Measurements from ENCODE around the gene CDH13.

The CDH13 gene

DNA sequence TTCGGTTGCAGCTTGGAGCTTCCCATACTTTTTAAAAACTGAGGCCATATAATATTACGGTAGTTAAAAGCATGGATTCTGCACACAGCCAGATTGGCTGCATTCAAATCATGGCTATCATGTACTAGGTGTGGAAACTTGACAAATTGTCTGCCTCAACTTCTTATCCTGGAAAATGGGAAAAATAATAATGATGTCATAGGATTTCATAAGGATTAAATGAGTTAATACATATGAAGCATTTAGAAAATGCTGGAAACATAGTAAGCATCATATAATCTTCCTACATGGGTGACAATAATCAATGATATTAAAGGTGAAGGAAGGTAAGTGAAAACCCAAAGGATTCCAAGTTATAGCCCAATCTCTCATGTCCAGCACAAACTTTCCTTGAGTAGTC, 592.5 kb downstream of the CDH13 start:
- DNase-seq (ENCODE audit: low read depth in 3 of 3, low spot score in 1 of 3), result no peak

DNA sequence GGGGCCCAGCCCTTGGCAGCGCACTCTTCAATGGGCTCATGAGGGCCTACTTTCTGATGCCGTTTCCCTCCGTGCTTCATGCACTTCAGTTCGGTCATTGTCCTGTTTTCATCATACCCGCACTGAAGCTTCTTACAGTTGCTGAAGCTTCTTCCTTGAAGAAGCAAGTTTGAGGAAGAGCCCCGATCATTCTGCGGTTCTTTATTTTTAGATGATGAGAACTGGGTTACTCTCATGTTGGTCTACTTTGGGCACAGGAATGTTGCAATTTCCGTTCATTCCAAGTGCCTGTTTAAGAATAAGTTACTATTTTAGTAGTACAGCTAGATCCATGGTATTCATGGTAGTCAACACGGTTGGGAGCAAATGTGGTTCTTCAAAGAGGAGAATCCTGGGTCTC, 593.3 kb downstream of the CDH13 start:
- DNase-seq (ENCODE audit: low read depth in 3 of 3, low spot score in 1 of 3), result no peak

DNA sequence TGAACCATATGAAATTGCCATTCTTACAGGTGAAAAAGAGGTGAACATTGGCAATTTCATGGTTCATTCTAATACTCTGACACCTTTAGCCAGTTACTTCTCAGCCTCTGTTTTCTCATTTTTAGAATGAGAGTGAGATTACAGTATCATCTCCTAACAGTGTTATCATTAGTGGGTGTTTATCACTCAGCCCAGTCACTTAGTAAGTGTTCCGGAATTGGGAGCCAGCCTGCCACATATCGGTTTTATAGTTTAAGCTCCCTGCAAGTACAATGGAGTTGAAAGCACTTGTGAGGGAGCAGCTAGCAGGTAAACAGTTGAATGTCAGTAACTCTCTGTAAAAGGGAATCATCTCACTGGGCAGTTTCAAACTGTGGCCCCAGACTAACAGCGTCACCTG, 597.9 kb downstream of the CDH13 start:
- DNase-seq (ENCODE audit: low read depth in 3 of 3, low spot score in 1 of 3), result no peak

DNA sequence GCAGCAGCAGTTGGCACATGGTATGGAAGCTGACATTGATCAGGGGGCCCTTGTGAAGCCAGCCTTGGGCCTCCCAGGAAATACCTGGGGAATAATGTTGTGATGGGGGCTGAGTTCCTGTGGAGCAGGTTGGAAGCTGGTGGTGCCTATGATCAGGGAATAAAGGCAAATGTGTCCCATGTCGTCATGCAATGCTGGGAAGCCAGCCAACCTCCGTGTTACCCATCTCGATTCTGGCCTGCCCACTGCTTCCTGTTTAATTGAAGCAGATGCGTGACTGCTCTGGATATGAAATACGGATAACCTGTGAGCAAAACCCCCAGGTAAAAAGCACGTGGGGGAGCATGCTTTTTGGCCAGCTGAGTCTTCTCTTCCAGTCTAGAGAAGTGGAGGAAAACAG, 600.6 kb downstream of the CDH13 start:
- no peak for DNase-seq (ENCODE audit: low read depth in 3 of 3, low spot score in 1 of 3)

DNA sequence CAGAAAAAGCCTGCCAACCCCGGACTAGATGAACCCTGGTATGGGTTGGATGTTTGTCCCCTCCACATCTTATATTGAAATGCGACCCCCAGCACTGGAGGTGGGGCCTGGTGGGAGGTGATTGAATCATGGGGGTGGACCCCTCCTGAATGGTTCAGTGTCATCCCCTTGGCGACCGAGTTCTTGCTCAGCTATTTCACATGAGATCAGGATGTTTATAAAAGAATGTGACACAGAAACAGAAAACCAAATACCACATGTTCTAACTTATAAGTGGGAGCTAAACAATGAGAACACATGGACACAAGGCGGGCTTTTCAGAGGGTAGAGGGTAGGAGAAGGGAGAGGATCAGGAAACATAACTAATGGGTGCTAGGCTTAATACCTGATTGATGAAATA, 605.0 kb downstream of the CDH13 start:
- no peak for DNase-seq (ENCODE audit: low read depth in 3 of 3, low spot score in 1 of 3)

DNA sequence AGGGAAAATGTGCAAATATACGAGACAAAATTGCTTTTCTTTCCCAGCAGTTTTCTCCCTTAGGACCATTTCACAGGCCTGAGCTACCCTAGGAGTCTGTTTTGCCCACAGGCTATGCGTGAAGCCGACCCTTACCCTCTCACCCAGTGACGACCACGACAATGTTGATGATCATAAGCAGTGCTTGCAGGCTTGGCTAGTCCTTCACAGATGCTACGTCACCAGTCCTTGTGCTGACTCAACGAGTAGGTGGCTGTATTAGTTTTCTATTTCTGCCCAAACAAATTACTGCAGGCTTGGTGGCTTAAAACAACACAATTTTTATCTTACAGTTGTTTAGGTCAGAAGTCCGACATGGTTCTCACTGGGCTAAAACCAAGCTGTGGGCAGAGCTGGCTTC, 606.4 kb downstream of the CDH13 start:
- DNase-seq (ENCODE audit: low read depth in 3 of 3, low spot score in 1 of 3), result no peak

DNA sequence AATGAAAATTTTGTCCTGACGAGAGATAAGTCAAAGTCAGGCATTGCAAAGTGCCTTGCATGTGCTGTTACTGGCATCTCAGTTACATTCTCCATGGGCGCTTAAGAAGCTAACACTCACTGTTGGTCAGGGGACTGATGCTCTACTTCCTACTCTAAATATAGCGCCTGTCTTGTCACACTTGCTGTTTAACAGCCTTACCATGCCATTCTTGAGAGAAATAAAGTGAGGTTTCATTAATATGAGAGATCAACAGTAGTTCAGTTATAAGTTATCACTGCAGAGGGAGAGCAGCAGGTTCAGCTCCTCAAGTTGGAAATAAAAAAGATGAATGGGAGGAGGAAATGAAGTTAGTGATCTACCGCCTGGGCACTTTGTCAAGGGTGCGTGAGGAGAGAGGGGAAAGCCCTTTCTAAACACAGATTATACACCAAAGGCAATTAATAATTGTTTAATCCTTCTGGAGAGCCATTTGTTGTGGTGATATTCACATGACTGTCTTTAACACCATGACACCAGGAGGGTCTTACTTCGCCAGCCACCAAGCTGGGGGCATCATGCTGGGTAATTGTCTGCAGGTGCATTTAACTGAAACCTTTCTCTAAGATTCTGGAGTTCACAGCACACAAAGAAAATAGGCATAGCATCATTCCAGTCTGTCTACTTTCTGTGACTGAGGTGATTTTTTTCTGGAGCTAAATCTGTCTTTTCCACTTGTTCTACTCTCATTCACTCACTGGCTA, 612.4 kb downstream of the CDH13 start:
- DNase-seq (ENCODE audit: low read depth in 3 of 3, low spot score in 1 of 3), result no peak

DNA sequence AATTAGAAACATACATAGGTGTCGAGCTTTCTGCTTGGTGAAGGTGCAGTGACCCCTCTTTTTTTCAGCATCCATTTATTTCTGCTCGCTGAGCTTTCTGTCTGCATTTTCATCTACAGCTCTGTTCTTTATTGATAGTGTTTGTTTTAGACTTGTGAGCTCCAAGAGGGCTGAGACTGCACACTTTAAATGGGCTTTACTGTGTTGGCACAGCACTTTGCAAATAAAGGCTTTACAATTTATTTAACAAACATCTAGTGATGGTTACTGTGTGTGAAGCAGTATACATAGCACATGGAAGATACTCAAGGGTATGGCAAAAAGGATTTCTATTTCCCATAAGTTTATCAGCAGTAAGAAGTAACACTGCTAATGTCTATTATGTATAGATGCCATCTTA, 617.3 kb downstream of the CDH13 start:
- no peak for DNase-seq (ENCODE audit: low read depth in 3 of 3, low spot score in 1 of 3)

DNA sequence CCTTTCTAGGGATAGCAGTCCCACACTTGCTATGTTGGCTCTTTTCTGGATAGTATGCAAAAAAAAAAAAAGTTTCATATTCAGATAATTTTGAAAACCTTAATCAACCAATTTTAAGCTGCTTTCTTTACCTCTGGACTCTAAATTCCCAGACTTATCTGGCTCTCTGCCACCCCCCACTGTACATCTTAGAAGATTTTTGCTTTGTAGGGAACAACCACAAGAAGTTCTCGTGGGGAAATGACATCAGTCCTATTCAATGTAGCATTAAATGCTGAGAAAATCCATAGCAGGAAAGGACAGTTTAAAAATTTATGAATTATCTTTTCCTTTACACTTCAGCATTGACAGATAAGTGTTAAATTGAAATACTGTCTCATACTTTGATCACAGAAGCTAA, 618.3 kb downstream of the CDH13 start:
- DNase-seq (ENCODE audit: low read depth in 3 of 3, low spot score in 1 of 3), result no peak

DNA sequence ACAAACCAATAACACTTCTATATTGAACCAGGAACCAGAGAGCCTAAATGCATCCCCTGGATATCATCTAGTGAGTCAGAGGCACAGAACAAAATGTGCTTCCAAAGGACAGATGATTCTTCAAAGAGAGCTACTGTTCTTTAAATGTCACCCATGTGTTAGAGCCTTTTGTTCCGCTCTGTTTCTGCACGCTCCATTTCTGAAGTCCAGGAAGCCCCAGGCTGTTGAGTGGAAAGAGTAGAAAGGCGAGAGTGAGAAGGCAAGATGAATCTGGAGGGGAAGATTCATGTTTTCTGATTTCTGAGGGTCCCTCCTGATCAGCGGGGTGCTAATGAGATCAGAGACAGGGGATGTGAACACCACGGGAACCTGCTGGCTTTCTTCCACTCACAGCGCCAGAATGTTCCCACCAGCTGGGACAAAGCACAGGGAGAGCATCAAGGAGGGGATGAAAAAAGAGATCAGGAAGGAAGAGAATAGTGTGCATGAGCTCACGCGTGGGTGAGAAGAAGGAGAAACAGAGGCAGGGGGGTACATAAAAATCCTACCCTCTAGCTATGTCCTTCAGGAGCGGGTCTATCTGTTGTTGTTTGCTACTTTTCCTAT, 621.1 kb downstream of the CDH13 start:
- DNase-seq (ENCODE audit: low read depth in 3 of 3, low spot score in 1 of 3), result no peak

DNA sequence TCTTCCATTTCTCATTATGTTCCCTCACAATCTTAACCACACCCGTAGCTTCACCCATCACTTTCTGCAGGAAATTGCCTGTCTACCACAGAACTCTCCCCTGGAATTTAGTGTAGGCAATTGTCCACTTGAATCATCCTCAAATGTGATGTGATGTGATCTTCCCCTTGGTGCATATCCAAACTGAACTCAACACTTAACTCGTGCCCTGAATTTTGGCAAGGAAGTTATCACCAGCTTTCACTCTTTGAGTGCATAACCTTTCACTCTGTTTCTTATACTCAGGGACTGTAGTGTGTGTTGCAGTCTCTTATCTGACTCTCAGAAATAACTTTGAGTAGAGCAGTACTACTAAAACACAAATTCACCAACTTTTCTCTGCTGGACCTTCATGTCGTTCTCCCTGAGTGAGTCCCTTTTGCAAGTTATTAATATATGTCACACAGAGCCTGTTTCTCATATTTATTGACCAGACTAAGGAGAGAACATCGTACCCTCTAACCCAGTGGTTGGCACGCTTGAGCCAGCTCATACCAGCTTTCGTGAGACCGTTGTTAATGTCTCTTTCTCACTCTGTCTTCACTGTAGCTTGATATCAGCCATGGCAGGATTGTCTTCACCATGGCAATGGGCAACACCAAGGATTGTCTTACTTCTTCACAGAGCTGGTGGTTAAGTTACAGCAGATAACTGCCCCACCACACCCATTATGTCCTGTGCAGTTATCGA, 622.1 kb downstream of the CDH13 start:
- no peak for DNase-seq (ENCODE audit: low read depth in 3 of 3, low spot score in 1 of 3)

DNA sequence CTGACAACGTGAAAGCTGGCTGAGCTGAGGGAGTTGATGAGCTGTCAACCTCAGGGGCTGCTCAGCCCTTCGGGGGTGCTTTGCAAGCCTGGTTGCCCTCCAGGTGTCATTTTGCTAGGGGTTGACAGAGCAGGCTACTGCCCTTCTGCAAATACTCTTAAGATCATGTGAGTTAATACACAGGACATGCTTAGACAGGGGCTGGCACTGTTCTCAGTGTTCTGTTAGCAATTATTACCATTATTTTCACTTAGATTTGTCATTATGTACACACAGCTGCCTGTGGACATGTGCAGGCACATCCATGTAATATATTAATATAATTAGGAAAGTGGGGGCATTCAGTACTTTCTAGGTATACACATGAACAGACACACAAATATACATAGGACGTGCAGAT, 626.8 kb downstream of the CDH13 start:
- DNase-seq (ENCODE audit: low read depth in 3 of 3, low spot score in 1 of 3), result no peak

DNA sequence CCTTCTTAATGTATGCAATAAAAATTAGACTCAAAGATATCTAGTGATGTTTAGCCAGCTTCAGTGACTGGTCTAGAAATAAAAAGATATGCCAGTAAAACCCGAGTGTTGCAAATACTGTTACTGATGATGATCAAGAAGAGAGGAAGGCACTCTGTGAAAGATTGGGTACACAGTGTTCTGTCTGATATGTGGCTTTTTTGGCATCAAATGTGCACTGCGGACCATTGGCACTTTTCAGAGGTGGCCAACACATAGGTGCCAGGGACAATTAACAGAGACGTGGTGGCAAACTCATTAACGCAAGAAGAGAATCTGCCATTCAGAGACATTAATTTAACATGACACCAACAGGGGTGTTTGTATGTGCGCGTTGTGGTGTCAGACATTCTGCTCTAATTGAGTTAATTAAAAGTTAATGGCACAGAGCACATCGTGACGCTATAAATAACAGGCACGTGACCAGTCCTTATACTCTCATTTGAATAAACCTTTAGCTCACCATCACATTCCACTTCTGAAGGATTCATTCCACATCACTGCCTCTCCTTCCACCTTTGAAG, 631.7 kb downstream of the CDH13 start:
- no peak for DNase-seq (ENCODE audit: low read depth in 3 of 3, low spot score in 1 of 3)

DNA sequence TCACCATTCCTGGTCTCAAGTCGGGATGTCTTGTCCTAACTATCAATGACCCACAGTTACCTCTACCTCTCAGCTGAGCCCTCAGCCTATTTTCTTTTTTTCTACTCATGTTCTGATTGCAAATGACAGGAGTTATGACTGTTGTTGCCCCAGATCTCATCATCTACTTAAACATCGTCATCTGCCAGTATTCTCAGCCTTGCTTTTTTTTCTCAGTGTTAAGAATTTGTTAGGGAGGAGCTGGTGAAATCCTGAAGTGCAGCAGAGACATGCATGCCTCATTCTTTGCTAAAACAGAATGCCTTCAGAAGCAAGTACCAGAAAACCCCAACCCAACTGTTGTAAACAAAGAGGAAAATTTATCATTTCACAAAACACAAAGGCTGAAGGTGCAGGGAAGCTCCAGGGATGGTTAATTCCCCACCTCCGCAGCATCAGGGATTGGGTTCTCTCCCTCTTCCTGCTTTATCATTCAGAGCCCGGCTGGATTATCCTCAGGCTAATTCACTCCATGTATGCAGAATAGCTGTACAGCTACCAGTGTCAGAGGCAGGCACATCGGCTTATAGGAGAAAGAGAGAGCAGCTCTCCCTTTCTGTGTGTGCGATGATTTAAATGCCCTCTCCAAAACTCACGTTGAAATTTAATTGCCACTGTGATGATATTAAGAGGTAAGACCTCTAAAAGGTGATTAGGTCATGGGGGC, 640.2 kb downstream of the CDH13 start:
- DNase-seq (ENCODE audit: low read depth in 3 of 3, low spot score in 1 of 3), result no peak

DNA sequence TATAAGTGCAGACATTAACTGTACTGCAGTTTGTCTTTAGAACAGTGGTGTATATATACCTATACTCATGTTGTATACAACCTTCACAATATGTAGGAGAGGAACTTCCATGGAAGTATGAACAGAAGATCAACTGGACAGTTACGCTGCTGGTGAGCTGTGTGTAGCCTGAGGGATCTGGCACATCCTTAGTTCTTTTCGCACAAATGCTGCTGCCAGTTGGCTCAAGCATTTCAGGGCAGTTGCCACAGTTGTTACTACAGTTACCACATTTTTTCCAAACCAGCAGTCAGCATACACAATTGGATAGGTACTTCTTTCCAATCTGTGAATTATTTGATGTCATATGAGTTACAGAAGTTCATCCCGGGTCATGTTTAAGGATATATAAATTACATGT, 641.4 kb downstream of the CDH13 start:
- no peak for DNase-seq (ENCODE audit: low read depth in 3 of 3, low spot score in 1 of 3)

DNA sequence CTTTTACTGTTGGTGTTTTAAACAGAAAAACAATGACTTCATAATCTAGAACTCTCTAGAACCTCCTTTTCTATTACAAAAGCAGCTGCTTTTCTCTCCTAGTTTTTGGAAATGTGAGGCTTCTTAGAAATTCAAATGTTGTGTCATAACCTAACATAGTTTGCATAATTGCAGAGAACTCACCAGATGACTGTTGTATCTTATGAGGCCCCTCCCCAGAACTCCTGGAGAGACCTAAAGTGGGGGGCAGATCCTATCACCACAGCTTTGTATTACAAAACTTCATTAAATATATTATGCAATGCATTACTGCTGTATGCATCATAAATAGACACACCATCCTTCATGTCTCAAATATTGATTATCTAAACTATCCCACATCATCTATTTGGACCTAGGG, 642.3 kb downstream of the CDH13 start:
- DNase-seq (ENCODE audit: low read depth in 3 of 3, low spot score in 1 of 3), result no peak

DNA sequence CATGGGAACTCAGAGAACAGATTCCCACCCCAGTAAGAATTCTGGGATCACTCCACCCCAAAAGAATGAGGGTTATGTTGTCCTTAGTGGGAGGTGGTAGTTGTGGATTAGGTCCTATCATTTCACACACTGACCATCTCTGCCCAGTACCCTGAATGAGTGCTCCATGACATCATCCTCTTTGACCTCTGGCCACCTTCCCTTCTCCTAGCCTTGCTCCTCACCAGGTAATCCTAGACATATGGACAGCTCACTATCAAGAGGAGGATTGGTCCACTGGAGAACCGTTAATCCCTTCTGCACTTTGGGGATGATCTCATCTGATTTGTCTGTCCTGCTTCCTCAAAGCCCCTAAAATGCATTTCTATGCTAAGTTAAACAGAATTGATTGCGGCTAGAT, 642.8 kb downstream of the CDH13 start:
- no peak for DNase-seq (ENCODE audit: low read depth in 3 of 3, low spot score in 1 of 3)

DNA sequence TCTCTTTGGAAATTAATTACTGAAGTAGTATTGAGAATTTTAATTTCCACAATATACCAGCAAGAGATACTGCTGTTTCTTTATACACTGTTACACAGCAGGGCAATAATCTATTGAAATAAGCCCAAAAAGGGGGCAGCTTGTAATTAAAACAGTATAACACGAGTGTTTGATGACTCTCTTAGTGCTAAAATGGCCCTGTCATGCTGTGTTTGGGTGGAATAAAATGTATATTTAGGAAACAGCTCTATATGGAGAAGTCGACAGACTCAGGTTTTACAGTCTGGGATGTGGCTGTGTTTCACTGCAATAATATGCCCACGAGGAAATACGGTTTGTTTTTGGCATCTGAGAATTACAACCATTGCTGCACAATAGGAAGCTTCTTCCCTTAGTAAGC, 643.3 kb downstream of the CDH13 start:
- DNase-seq (ENCODE audit: low read depth in 3 of 3, low spot score in 1 of 3), result no peak

DNA sequence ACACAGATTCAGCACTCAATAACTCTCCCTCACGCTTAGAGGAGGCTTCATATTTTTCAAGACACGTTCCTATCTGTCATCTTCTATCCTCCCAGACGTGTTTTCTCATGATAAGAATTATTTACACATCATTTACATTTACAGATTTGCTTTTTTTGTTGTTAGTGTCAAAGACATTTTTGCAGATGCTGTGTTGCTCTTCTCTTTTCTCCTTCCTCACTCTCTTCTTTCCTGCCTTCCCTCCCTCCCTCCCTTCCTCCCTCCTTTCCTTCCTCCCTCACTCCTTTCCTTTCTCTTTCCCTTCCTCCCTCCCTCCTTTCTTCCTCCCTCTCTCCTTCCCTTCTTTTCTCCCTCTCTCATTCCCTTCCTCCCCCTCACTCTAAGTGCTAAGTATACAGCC, 643.9 kb downstream of the CDH13 start:
- no peak for DNase-seq (ENCODE audit: low read depth in 3 of 3, low spot score in 1 of 3)

DNA sequence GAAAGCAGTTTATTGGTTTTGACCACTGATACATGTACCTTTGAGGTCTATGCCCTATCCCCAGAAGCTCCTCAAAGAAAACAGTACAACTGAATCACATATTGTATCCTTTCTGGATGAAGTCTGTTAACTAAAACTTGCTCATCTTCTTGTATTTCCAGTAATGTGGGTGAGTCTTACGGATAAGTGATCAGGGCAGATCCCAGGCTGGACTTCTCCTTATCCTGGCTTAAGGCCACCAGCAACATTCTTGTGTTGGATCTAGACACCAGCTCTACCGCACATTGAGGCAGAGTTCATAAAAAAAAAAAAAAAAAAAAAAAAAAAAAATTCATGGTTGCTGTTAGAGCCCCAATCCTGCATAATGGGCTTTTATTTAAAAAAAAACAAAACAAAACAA, 644.4 kb downstream of the CDH13 start:
- DNase-seq (ENCODE audit: low read depth in 3 of 3, low spot score in 1 of 3), result no peak

DNA sequence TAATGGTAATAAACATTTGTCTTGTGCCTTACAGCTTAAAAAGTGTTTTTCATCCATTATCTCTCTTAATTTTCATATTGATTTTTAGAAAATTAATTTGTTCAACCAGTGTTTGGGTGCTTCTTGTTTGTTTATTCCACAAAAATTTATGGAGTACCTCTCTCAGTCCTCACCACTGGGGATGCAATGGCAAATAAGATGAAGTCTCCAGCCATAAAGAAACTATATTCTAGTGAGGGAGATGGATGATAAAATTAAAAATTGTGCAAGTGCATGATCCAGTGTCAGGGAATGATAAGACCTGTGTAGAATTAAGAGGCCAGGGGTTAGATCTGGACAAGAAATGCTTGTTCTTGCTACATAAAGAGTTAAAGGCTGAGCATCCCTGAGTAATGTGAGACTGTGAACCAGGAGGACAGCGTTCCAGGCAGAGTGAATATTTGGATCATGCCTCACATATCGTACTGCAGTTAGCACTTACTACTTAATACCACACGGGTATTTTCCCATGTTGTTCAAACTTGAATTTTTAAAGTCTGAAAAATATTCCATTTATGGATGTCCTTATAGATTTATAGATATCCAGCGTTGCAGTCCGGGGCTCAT, 645.3 kb downstream of the CDH13 start:
- DNase-seq (ENCODE audit: low read depth in 3 of 3, low spot score in 1 of 3), result no peak
